Endothelial cell of hepatic sinusoid (primary cell): ENCODE results near the gene PDE4D.
"Not testable (repeated sequence)": the region's sequence is repeated elsewhere in the genome, so short reads cannot be mapped to it uniquely, and the experiment has no call there.

Experiments
- in situ Hi-C: cut with HindIII; loops from 2 replicates; pipeline ENCODE4 v1.10.0; 2017; ENCODE audit warnings: low sequenced_read_pairs

Gene PDE4D

GRCh38 chr5:59449905-59450644, 443.5 kb downstream of the PDE4D start:
- in situ Hi-C loops: no loop called here

DNA sequence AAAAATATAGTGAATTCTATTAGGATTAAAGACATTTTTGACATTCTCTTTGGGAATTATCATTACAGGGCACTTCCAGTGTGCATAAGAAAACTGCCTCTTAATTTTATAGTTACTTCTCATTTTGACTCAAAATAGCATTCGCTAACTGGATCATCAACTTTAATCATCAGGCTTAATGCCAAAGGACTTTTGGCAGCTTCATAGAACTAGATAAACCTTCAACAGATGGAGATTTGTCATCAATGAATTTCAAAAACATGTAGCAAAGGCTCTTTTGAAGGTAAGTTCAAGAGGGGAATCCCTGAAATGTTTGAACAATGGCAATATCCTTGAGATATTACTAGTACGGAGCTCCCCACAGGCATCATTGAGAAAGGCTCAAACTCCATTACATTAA, 447.2 kb downstream of the PDE4D start:
- in situ Hi-C loops: no loop called here

DNA sequence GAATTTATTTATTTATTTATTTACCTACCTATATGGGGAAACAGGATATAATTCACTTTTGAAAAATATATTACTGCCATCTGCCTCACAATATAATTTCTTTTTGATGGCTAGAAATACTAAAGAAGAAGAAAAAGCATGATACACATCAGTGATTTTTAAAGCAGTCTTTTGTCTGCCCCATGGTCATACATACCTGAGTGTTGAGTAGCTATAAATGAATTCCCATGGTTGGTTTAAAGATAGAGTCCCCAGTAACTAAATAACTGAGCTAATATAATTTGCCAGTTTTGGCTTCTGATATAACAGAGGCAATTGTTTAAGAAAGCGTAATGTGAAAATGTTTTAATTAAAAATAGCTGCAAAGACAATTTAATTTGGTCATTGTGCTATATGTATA, 447.8 kb downstream of the PDE4D start:
- in situ Hi-C loops: no loop called here

DNA sequence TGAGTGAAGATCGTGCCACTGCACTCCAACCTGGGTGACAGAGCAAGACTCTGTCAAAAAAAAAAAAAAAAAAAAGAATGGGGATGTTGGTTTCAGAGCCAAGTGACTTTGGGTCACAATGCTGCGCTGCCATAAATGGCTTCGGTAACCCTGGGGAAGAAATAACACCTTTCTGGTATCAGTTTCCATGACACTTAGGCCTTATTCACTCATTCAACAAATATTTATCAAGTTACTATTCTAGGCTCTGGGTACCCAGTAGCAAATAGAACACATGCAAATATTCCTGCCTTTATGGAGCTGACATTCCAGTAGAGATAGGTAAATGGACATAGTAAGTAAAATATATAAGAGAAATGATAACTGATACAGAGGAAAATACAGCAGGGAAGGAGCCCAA, 454.2 kb downstream of the PDE4D start:
- in situ Hi-C loops: no loop called here

DNA sequence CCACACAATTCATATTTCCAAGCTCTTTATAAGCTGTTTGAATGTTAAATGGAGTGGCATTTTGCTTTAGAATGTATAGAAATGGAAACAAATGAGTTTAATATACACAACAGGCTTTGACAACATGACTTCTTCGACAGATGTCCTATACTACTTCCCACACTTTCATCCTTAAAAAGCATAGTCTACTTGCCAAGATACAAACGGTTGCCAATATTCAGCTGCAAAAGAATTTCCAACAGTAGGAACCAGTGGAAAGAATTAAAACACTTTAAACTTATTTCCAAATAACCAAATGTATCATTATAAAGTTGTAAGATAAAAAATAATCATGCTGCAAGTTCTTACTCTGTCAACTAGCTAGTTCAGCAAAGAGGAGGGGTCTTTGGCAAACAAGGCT, 456.4 kb downstream of the PDE4D start:
- in situ Hi-C loops: no loop called here

DNA sequence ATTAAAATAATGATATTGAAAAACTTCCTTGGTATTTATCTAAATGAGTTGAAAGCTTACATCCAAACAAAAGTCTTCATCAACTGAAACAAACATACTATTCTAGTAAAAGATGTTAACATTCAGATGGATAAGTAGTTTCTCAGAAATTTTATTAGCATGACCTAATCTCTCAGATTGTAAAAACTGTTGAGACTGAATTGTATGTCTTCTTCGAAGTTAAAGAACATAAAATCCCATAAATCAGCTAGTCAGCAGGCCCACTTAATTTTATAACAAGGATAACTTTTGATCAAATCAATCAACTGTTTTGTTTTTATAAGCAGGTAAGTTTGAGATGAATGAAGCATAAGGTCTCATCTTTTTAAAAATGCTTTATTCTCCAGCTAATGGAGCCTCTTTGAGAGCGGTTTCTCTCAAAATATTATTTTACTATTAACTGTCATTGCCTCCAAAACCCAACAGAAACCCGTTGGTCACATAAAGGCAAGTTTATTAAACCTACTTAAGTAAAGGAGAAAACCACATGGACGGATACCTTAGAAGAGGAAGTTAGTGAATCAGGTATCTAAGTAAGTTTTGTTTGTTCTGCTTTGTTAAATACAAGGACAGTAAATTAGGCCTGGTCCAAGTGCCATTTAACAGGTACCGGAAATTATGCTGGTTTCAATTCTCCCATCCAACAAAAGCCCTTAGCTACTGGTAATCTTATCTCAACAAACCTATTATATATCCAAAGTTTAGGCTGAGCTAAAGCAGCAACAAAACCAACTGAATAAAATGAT, 457.0 kb downstream of the PDE4D start:
- in situ Hi-C loops: no loop called here

DNA sequence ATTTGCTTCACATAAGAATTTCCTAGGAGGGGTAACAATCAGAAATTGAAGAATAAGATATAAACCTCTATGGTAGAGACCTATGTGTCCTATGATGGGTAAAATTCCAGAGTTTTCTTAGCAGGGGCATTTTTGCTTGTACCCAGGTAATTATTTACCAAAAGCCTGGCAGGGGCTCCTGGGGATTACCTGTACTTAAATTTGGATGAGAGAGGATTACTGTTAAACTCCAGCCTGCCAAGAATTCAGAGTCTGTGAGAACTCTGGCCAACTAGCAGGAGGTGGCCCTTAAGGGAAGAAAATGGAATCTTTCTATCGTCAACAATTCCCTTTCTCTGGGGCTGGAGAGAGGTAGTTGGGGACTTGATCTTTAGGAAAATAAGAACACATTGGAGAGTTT, 460.4 kb downstream of the PDE4D start:
- in situ Hi-C loops: no loop called here

DNA sequence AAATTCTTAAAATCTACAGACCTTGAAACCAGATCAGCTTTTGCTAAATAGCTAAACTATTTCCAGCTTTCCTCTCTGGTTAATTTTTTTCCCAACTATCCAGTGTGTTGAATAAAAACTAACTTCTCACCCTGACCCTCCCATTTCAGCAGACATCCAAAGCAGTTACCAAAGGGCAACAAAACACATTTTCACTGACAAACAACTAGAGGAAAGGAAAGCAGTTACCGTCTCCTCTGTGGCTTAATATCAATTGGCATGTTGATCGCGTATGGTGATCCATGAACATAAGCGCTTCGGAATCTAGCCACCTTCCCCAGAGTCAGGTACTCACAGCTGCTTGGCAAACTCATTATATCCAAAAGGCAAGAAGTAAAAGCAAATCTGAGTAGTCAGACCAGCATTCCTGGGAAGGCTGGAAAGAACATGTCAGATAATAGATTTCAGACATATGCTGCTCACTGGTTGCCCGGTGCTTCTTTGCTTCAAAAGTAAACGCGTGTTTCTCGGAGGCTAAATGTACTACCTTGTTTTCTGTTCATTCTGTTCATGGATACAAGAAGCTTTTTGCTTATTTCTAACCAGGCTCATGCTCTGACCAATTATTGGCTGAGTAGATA, 463.4 kb downstream of the PDE4D start:
- in situ Hi-C loops: no loop called here

DNA sequence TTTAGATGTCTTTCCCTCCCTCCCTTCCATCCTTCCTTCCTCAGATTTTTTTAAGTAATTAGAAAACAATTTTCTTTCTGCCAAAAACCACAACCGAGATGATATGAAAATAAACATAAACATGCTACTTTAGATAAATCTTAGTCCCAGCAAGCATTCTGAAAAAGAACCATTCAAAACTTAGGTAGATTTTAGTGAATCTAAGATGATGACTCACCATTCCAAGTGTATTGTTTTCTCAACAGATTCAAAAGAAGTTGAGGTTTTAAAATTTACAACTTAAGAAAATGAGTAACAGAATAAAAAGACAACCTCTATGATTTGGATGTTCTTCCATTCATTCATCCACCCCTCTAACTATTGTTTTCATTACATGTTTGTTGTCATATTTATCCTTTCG, 465.1 kb downstream of the PDE4D start:
- in situ Hi-C loops: no loop called here

- in situ Hi-C loops: no loop called here
These were observed 469.0 kb downstream of the PDE4D start for GRCh38 chr5:59424515-59424914.

DNA sequence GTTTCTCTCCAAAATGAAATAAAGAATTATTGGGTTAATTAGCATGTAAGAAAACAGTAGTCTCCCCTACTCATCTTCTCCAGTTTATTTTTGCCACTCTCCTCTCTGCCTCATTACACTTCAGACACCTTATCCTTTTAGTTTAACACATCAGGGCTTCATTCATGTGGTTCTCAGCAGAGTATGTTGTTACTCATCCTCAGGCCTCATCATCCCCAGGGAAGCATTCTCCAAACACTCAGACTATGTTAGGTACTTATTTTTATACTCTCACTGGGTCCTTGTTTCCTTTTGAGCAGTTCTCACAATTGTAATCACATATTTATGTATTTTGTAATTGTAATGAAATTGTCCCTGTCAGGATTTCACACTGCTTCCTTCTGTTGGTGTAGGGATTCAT, 470.5 kb downstream of the PDE4D start:
- in situ Hi-C loops: no loop called here

DNA sequence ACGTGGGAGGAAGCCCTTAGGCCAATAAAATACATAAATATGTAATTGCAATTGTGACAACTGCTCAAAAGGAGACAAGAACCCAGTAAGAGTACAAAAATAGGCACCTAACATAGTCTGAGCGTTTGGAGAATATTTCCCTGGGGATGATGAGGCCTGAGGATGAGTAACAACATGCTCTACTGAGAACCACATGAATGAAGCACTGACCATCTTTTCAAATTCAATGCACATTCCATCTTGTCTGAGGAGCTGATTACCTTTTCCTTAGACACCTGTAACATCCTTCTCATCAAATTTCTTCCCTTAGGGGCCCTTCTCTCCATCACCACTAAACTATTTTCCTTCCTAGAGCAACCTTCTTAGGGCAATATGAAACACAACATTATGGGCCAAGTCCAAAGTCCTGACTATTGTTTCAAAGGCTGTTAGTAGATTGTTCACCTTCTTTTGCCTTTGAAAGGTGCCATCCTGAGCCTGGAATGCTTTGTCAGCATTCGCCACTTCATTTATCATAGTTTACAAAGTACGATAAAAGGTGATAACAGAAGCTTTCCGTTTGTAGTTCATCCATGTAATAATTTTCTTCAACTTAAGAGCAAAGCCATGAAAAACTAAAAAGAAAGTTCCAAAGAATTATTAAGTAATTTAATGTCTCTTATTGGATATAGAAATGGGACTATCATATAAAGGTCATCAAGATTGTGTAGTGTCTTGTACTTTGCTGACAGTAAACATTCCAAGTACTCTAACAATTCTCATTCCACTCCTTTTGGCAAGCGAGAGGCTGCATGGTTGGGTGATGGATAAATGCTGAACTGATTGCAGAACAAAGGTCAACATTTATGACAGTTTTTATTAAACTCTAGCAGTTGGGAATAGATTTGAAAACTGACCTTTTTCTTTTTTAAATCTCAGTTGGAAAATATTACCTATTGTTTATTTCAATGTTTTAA, 471.3 kb downstream of the PDE4D start:
- in situ Hi-C loops: no loop called here

GRCh38 chr5:59420596-59420995, 472.9 kb downstream of the PDE4D start:
- in situ Hi-C loops: no loop called here

GRCh38 chr5:59418808-59419207, 474.7 kb downstream of the PDE4D start:
- in situ Hi-C loops: no loop called here

GRCh38 chr5:59416451-59416850, 477.1 kb downstream of the PDE4D start:
- in situ Hi-C loops: no loop called here

DNA sequence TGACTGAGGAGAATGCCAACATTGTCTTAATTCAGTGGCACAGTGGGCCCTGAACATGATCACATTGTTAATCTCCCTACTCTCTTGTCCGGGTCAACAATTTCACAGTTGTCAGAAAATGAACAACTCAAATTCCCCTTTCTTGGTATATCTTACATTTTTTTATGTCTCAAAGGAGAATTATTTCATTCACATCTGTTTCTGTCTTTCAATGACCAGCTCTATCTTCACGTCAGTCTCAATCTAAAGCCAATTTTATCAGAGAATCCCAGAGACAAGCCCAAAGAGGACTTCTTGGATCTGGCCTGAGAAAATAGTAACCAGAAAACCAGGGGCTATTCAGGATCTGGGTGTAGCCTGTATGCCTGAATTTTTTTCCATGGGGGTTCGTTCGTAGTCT, 477.5 kb downstream of the PDE4D start:
- in situ Hi-C loops: no loop called here

DNA sequence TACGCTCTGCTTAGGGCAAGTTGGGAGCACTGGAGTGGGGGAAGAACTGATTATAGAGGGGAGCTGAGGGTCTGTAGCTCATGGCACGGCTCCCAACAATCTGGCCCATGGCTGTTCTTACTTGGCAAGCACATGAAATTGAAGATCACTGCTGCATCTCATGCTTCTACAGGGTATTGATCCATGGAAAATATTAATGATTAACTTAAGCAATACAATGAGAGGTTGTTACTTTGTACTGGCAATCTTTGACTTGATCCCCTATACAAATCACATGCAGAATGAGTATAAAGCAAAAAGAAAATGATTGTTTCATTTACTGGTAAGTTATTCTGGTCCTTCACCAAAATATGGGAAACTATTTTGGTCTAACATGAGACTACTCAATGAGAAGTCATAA, 481.1 kb downstream of the PDE4D start:
- in situ Hi-C loops: no loop called here

DNA sequence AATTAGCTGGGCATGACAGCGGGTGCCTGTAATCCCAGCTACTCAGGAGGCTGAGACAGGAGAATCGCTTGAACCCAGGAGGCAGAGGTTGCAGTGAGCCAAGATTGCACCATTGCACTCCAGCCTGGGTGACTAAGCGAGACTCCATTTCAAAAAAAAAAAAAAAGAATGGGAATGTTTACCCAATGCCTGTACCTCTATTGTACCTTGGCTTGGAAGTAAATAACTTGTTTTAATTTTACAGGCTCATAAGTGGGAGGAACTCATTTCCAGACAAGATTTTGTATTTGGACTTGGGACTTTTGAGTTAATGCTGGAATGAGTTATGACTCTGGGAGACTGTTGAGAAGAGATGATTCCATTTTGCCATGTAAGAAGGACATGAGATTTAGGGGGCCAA, 484.5 kb downstream of the PDE4D start:
- in situ Hi-C loops: not testable (repeated sequence)

DNA sequence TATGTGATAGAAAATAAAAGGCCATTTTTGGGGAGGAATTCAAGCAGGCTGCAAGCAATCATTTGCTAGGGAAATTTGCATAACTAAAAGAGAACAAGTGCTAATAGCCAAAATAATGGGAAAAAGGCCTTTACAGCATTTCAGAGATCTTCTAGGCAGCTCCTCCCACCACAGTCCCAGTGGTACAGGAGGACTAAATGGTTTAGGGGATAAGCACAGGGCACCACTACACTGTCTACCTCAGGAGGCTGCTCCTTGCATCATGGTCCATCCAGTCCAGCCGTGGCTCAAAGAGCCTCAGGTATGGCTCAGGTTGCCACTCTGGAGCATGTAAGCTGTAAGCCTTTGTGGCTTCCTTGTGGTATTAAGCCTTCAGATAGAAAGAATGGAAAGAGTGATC, 485.6 kb downstream of the PDE4D start:
- in situ Hi-C loops: no loop called here

DNA sequence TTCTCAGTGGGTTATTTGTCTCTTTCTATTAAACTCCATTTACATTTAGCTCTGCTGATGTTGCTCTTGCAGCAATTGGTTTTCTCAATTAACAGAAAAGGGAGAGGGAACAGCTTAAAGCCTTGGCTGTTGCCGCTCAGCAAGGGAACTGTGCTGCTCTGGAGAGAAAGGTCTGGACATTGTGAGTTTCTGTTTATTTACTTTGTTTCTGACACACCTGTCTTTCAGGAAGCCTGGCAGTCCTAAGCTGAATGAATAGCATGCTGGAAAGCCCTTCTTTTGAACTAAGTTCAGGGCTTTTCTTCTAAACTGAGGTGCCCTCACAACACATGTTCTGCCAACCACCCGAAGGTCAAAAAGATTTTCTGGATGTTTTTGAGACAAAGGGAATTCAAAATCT, 491.9 kb downstream of the PDE4D start:
- in situ Hi-C loops: no loop called here

GRCh38 chr5:59394956-59395355, 498.6 kb downstream of the PDE4D start:
- in situ Hi-C loops: not testable (repeated sequence)
